Neural progenitor cell (in vitro differentiated cells): ENCODE measurements around the gene NBPF6. TPM values are rescaled to one million over a fixed set of nuclear protein-coding genes. Genes with fewer than 3 reads are reported as not detected.
"Not testable (repeated sequence)": the region's sequence is repeated elsewhere in the genome, so short reads cannot be mapped to it uniquely, and the experiment has no call there.

Experiments used
- DNase-seq: peaks from one replicate; pipeline ENCODE4 v3.0.0-alpha.2; 2016; ENCODE audit warnings: low spot score
- H2AFZ ChIP-seq: fragments of 200-600 bp; sonication (generic); replicated peaks from 2 replicates; pipeline ENCODE4 v1.6.1; 2016; ENCODE audit warnings: antibody characterized with exemption
- H3F3A ChIP-seq: fragments of 200-600 bp; sonication (generic); 2 replicates; pipeline ENCODE4 v1.6.1; 2016; ENCODE audit warnings: antibody characterized with exemption, low read depth
- H3K27ac ChIP-seq: fragments of 200-600 bp; sonication (generic); 2 replicates; pipeline ENCODE4 v1.5.1; 2016; ENCODE audit warnings: mild to moderate bottlenecking
- H3K27me3 ChIP-seq: fragments of 200-600 bp; sonication (generic); 2 replicates; pipeline ENCODE4 v1.6.1; 2016; ENCODE audit warnings: mild to moderate bottlenecking, moderate library complexity
- H3K36me3 ChIP-seq: fragments of 200-600 bp; sonication (generic); 2 replicates; pipeline ENCODE4 v1.5.1; 2016
- H3K4me1 ChIP-seq: fragments of 200-600 bp; sonication (generic); 2 replicates; pipeline ENCODE4 v1.6.1; 2016; ENCODE audit warnings: mixed run types
- H3K4me2 ChIP-seq: fragments of 200-600 bp; sonication (generic); 2 replicates; pipeline ENCODE4 v1.6.1; 2016
- H3K4me3 ChIP-seq: fragments of 200-600 bp; sonication (generic); 2 replicates; pipeline ENCODE4 v1.5.1; 2016
- H3K79me2 ChIP-seq: fragments of 200-600 bp; sonication (generic); 2 replicates; pipeline ENCODE4 v1.6.1; 2016; ENCODE audit warnings: low read depth
- H3K9ac ChIP-seq: fragments of 200-600 bp; sonication (generic); 2 replicates; pipeline ENCODE4 v1.6.1; 2016
- H3K9me3 ChIP-seq: fragments of 200-600 bp; sonication (generic); 2 replicates; pipeline ENCODE4 v1.5.1; 2016; ENCODE audit warnings: low read depth
- H4K20me1 ChIP-seq: fragments of 200-600 bp; sonication (generic); 2 replicates; pipeline ENCODE4 v1.6.1; 2016; ENCODE audit warnings: low read depth
- H3K27ac Mint-ChIP-seq: 3 replicates; pipeline ENCODE4 v1.8.0; 2021; ENCODE audit warnings: mixed read lengths
- H3K27me3 Mint-ChIP-seq: 2 replicates; pipeline ENCODE4 v1.8.0; 2022; ENCODE audit warnings: low read depth, mild to moderate bottlenecking, inconsistent platforms, moderate library complexity, mixed read lengths; ENCODE audit not compliant: insufficient read depth
- H3K36me3 Mint-ChIP-seq: 3 replicates; pipeline ENCODE4 v1.8.0; 2021; ENCODE audit warnings: mixed read lengths
- H3K4me1 Mint-ChIP-seq: 3 replicates; pipeline ENCODE4 v1.8.0; 2021; ENCODE audit warnings: mixed read lengths
- H3K4me3 Mint-ChIP-seq: 3 replicates; pipeline ENCODE4 v1.8.0; 2021; ENCODE audit warnings: mild to moderate bottlenecking, moderate library complexity, mixed read lengths
- H3K9me3 Mint-ChIP-seq: 3 replicates; pipeline ENCODE4 v1.8.0; 2020; ENCODE audit warnings: mixed read lengths
- total RNA-seq: library from RNA; depleted of rRNA; stranded (reverse); fragments of >200 nt; gene quantifications from 2 replicates; pipeline ENCODE4 v1.2.3, GENCODE V29; 2015; ENCODE audit warnings: low replicate concordance

NBPF6 gene, protein sequence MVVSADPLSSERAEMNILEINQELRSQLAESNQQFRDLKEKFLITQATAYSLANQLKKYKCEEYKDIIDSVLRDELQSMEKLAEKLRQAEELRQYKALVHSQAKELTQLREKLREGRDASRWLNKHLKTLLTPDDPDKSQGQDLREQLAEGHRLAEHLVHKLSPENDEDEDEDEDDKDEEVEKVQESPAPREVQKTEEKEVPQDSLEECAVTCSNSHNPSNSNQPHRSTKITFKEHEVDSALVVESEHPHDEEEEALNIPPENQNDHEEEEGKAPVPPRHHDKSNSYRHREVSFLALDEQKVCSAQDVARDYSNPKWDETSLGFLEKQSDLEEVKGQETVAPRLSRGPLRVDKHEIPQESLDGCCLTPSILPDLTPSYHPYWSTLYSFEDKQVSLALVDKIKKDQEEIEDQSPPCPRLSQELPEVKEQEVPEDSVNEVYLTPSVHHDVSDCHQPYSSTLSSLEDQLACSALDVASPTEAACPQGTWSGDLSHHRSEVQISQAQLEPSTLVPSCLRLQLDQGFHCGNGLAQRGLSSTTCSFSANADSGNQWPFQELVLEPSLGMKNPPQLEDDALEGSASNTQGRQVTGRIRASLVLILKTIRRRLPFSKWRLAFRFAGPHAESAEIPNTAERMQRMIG
- not detected in 2 replicates for total RNA-seq

DNA sequence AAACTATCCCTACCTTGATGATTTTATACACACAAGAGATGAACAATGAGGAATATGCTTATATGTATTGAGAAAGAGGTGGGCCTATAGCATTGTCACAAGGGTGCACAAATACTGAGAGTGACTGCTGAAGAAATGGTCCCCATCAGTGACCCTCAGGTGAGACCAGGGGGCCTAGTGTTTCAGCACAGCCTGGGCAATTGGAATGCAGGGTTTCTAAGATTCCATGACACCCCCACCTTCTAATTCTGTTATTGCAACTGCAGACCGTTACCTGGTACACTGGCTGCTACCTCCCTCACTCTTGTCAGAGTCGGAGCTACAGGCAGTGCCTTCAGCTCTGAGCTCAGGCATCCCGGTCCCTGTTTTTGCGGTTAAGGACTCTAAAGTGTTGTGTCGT is at the start of gene NBPF6:
TSS of gene NBPF6 (plus strand) at position 301 of the 400 bp plus-strand sequence. CDS start 259 bp downstream, outside the sequence.
- H3K27me3 Mint-ChIP-seq, H3K4me1 Mint-ChIP-seq, DNase-seq, H3K79me2 ChIP-seq, H3K27ac ChIP-seq, H3K4me1 ChIP-seq, H3K36me3 Mint-ChIP-seq, H2AFZ ChIP-seq, H3K27ac Mint-ChIP-seq, H3K9me3 Mint-ChIP-seq, H3K27me3 ChIP-seq, H3K4me3 Mint-ChIP-seq, H3K4me3 ChIP-seq, H3K36me3 ChIP-seq, H3F3A ChIP-seq, H4K20me1 ChIP-seq, H3K9me3 ChIP-seq, H3K9ac ChIP-seq, H3K4me2 ChIP-seq: not testable (repeated sequence)

DNA sequence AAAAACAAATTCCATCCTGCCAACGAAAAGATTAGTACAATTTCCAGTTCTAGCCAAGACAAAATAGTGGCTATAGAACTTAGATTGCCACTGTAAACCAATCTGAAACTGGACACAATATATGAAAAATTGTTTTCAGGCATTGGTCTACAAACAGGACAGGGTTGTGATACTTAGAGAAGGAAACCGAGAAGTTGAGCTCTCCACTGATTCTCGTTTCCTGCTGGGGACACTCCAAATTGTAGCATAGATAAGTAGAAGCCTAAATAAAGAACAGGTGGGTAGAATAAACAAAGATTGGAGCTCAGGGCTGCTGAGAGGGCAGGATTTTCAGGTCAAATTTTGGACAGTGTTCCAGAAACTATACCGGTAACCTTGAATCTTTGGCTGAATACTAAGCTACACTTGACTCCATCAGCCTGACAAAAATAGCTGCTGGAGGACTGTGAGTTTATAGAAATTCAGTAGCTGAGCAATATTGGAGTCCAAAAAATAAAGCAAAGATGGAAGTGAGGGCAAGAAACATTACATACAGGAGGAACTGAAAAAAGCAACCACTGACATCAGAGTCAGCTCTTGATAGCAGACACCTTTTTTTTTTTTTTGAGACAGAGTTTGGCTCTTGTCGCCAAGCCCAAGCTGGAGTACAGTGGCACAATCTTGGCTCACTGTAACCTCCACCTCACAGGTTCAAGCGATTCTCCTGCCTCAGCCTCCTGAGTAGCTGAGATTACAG is 38.9 kb upstream of the NBPF6 start:
- not testable (repeated sequence) for H3K4me3 Mint-ChIP-seq, H3K4me1 ChIP-seq, H3K36me3 Mint-ChIP-seq, H3K27me3 ChIP-seq, H3K9ac ChIP-seq, H3K27ac Mint-ChIP-seq, H3K4me2 ChIP-seq, H4K20me1 ChIP-seq, H3K79me2 ChIP-seq, H3K4me3 ChIP-seq, H3K9me3 Mint-ChIP-seq, H3K4me1 Mint-ChIP-seq, H3F3A ChIP-seq, H3K27ac ChIP-seq, H3K9me3 ChIP-seq, DNase-seq, H3K27me3 Mint-ChIP-seq, H2AFZ ChIP-seq, H3K36me3 ChIP-seq

DNA sequence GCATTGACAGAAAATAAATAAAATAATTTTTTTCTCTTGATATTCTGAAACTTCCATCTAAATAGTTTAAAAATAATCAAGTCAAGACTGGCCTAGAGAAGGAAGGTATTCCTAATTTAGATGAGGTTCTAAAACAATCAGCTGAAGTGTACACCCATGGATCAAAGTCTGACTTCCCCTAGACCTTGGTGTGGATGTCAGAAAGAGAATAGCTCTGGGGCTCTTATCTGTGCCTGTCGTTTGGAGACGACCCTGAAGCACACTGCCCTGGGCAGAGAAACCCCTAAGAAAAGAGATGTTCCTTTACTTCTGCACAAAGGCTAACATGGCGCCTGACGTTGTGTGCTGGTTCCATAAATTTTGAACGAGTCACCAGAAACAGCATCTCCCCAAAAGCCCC is 30.0 kb upstream of the NBPF6 start:
- H3K4me1 ChIP-seq, H3K9me3 Mint-ChIP-seq, H3K4me1 Mint-ChIP-seq, H4K20me1 ChIP-seq, H3K9ac ChIP-seq, H3K4me2 ChIP-seq, H3K36me3 Mint-ChIP-seq, DNase-seq, H3K27ac ChIP-seq, H3K27ac Mint-ChIP-seq, H3K27me3 Mint-ChIP-seq, H3K9me3 ChIP-seq, H2AFZ ChIP-seq, H3K4me3 ChIP-seq, H3K36me3 ChIP-seq, H3F3A ChIP-seq, H3K79me2 ChIP-seq, H3K27me3 ChIP-seq, H3K4me3 Mint-ChIP-seq: not testable (repeated sequence)

DNA sequence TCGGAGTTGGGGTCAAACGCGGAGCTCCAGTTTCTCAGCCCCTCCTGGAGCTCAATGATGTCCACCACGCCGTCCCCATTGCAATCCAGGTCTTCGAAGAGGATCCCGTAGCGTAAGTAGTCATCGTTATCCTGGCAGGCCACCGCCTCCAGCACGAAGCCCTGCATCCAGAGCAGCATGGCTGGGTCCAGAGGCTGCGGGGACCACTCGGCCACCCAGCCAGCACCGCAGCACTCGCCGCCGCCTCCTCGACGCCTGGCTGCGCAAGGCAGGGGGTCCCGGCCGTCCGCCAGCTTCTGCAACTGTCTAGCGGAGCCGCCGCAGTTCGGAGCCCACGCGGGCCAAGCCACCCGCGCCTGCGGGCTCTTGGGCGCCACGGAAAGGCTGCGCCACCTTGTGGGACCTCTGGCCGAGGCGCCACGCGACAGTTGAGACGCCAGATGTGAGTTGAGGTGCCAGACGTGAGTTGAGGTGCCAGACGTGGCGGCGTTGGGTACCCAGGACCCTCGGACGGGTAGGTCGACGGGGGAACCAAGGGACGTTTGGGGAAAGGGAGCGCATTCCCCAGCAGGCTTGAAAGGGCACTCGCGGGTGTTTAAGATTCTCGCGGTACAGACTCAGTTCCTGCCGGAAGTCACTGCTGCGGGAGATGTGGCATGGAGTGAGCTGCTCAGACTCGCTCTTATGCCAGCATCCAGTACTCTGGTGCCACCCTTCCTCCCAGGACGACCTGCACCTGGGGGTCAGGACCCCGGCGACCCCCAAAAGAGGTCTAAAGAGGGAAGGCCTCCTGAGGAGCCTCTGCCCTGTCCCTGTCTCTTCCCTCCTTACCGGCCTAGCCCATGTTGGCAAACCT is 28.9 kb upstream of the NBPF6 start:
- not testable (repeated sequence) for H3K4me2 ChIP-seq, H3F3A ChIP-seq, H3K4me1 ChIP-seq, H3K4me3 Mint-ChIP-seq, H3K4me3 ChIP-seq, H3K27ac Mint-ChIP-seq, H3K9me3 ChIP-seq, H2AFZ ChIP-seq, H3K36me3 ChIP-seq, H3K4me1 Mint-ChIP-seq, H3K9me3 Mint-ChIP-seq, H3K79me2 ChIP-seq, H3K27ac ChIP-seq, DNase-seq, H3K9ac ChIP-seq, H4K20me1 ChIP-seq, H3K27me3 Mint-ChIP-seq, H3K36me3 Mint-ChIP-seq, H3K27me3 ChIP-seq

DNA sequence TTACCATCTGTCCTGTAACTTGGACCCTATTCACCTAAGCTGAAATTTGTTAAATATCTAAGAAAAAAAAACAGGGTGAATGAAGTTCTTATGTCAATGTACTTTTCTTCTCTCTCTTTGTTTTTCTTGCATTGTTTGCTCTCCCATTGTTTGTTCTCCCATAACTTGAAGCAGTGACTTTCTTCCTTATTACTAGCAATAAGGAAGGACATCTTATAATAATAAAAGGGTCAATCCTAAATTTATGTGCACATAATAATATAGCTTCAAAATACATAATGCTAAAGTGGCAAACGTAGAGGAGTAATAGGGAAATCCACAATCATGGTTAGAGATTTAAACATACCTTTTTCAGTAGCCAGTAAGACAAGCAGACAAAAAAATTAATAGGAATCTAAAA is 23.3 kb upstream of the NBPF6 start:
- not testable (repeated sequence) for H3K36me3 Mint-ChIP-seq, DNase-seq, H3K27ac ChIP-seq, H3K79me2 ChIP-seq, H3K4me1 ChIP-seq, H3K9ac ChIP-seq, H3K9me3 ChIP-seq, H4K20me1 ChIP-seq, H2AFZ ChIP-seq, H3K4me2 ChIP-seq, H3K27me3 ChIP-seq, H3K4me1 Mint-ChIP-seq, H3F3A ChIP-seq, H3K9me3 Mint-ChIP-seq, H3K4me3 ChIP-seq, H3K4me3 Mint-ChIP-seq, H3K36me3 ChIP-seq, H3K27me3 Mint-ChIP-seq, H3K27ac Mint-ChIP-seq

DNA sequence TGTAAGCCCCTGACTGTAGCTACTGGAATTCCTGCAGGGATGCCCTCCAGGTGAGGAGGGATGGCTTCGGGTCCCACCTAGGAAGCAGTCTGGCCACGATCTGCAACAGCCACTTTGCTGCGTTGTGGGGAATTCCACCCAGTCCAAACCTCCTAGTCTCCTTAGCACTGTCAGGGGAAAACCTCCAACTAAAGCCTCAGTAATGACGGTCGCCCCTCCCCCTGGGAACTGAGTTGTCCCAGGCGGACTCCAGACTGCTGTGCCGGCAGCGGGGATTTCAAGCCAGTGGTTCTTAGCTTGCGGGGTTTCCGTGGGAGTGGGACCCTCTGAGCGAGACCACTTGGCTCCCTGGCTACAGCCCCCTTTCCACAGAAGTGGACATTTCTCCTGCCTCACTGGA is 18.1 kb upstream of the NBPF6 start:
- not testable (repeated sequence) for H2AFZ ChIP-seq, H3K27ac Mint-ChIP-seq, H3K27me3 Mint-ChIP-seq, H3K4me3 Mint-ChIP-seq, H3F3A ChIP-seq, H3K4me1 ChIP-seq, H4K20me1 ChIP-seq, H3K27ac ChIP-seq, DNase-seq, H3K79me2 ChIP-seq, H3K27me3 ChIP-seq, H3K36me3 ChIP-seq, H3K4me2 ChIP-seq, H3K9ac ChIP-seq, H3K9me3 ChIP-seq, H3K36me3 Mint-ChIP-seq, H3K4me3 ChIP-seq, H3K9me3 Mint-ChIP-seq, H3K4me1 Mint-ChIP-seq

DNA sequence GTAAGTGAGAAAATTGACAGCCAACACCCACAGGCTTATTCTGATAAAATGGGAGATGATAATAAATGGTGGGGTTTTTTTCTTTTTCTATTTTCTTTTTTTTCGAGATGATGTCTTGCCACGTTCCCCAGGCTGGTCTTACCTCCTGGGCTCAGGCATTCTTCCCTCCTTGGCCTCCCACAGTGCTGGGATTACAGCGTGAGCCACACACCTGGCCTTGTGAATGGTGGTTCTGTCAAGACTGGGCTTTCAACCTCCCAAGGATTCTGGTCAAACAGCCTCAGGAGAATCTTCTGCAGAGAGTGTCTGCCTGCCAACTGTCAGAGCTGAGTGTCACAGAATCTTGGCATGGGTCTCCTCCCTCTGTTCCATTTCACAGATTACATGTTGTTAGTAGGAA is 16.7 kb upstream of the NBPF6 start:
- H2AFZ ChIP-seq, H3K4me1 Mint-ChIP-seq, H3K4me3 Mint-ChIP-seq, H3K9ac ChIP-seq, H3K9me3 ChIP-seq, H3K27ac ChIP-seq, H3K27me3 ChIP-seq, H4K20me1 ChIP-seq, H3K79me2 ChIP-seq, H3K4me3 ChIP-seq, H3K36me3 Mint-ChIP-seq, H3F3A ChIP-seq, H3K9me3 Mint-ChIP-seq, H3K4me2 ChIP-seq, DNase-seq, H3K36me3 ChIP-seq, H3K27me3 Mint-ChIP-seq, H3K27ac Mint-ChIP-seq, H3K4me1 ChIP-seq: not testable (repeated sequence)
